ENCODE data around the gene SPAST. TPM values are rescaled to one million over a fixed set of nuclear protein-coding genes. Genes with fewer than 3 reads are reported as not detected.
"Not testable (repeated sequence)": the region's sequence is repeated elsewhere in the genome, so short reads cannot be mapped to it uniquely, and the experiment has no call there.

Gene SPAST
- total RNA-seq, 2 donors from 2014 or later = 6.7 to 9.0 TPM

DNA sequence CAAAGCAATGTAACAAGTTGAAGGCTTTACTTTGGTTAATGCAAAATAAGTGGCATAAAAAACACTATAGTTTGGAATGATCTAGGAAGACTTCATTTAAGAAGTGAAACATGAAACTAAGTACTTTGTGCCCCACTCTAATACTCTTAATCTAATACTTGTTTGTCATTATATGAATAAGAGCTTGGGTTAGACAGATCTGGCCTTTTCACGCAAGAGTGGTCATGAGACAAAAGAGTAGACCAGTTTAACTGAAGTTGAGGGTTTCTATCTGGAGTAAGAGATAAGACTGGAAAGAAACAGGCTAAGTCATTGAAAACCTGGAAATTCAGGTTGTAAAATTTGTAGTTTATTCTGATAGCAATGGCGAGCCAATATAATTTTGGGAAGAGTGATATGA is 105.2 kb downstream of the SPAST start:
- Histone ChIP-seq H3K27me3 (no peaks in the 10 kb centered on the region), H3K36me3 (peaks cover 8% of the 10 kb centered on the region), H3K4me3 (no peak overlapping the region), H3K27ac (no peak overlapping the region), H3K4me1 (peaks cover 0 to 13% of the 10 kb centered on the region in 2 donors), H3K9me3 (no peaks in the 10 kb centered on the region)
- DNase-seq (ENCODE audit: low spot score) = no peak
- TF ChIP-seq, protein P1, sequence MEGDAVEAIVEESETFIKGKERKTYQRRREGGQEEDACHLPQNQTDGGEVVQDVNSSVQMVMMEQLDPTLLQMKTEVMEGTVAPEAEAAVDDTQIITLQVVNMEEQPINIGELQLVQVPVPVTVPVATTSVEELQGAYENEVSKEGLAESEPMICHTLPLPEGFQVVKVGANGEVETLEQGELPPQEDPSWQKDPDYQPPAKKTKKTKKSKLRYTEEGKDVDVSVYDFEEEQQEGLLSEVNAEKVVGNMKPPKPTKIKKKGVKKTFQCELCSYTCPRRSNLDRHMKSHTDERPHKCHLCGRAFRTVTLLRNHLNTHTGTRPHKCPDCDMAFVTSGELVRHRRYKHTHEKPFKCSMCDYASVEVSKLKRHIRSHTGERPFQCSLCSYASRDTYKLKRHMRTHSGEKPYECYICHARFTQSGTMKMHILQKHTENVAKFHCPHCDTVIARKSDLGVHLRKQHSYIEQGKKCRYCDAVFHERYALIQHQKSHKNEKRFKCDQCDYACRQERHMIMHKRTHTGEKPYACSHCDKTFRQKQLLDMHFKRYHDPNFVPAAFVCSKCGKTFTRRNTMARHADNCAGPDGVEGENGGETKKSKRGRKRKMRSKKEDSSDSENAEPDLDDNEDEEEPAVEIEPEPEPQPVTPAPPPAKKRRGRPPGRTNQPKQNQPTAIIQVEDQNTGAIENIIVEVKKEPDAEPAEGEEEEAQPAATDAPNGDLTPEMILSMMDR (IDR thresholded peaks at IDR 0.05) = no peak

DNA sequence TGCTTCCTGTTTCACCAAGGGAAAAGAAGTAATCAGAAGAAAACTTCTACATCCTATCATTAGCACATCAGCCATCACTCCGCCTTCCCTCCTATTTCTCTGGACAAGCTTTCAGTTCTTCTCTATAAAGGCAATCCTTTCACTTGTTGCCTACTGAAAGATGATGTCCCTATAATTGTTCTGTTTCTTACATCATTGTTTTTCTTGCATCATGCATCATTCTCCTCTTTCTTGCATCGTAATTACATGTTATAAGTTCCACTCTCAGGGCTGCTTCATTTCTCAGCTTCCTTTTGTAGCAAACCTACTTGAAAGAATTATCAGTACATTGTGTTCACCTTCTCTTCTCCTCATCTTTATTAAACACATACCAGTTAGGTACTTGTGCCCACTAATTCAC is 109.5 kb downstream of the SPAST start:
- H3K36me3 ChIP-seq = peaks cover 25% of the 10 kb centered on the region
- no peak overlapping the region for H3K27ac ChIP-seq
- H3K4me3 ChIP-seq = no peak overlapping the region
- no peak for DNase-seq (ENCODE audit: low spot score)
- no peaks in the 10 kb centered on the region for H3K9me3 ChIP-seq
- TF ChIP-seq, protein P1 (IDR thresholded peaks at IDR 0.05) = no peak
- H3K4me1 ChIP-seq = no peaks in the 10 kb centered on the region
- H3K27me3 ChIP-seq = no peaks in the 10 kb centered on the region

DNA sequence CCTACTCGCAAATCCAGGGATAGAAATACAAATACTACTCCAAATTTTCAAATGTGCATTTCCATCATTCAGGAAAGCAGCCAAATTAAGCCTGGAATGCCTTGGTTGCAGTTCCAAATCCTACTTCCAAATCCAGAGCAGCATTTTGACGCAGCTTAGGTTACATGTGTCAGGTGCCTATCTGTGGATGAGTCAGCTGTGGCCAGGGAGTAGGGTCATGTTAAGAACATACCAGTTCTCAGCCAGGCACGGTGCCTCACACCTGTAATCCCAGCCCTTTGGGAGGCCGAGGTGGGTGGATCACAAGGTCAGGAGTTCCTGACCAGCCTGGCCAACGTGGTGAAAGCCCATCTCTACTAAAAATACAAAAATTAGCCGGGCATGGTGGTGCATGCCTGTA is 119.3 kb downstream of the SPAST start:
- H3K27me3 ChIP-seq = no peaks in the 10 kb centered on the region
- no peak overlapping the region for H3K4me3 ChIP-seq
- no peaks in the 10 kb centered on the region for H3K9me3 ChIP-seq
- DNase-seq (ENCODE audit: low spot score) = no peak
- peaks cover 11% of the 10 kb centered on the region for H3K36me3 ChIP-seq
- TF ChIP-seq, protein P1 (IDR thresholded peaks at IDR 0.05) = no peak
- H3K4me1 ChIP-seq = no peaks in the 10 kb centered on the region
- H3K27ac ChIP-seq = no peak overlapping the region

DNA sequence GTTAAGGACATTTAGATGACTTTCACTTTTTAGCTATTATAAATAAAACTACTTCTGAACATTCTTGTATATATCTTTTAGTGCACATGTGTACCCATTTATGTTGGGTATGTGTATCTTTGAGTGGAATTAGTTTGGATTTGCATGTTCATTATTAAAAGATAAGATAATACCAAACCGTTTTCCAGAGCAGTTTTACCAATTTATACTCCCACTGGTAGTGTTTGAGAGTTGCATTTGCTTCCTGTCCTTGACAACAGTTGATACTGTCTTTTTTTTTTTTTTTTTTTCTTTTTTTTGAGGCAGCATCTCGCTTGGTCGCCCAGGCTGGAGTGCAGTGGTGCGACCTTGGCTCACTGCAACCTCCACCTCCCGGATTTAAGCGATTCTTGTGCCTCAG is 125.7 kb downstream of the SPAST start:
- H3K27me3 ChIP-seq = no peaks in the 10 kb centered on the region
- no peak overlapping the region for H3K27ac ChIP-seq
- H3K4me3 ChIP-seq = no peak overlapping the region
- no peaks in the 10 kb centered on the region for H3K9me3 ChIP-seq
- no peaks in the 10 kb centered on the region for H3K4me1 ChIP-seq
- TF ChIP-seq, protein P1 (IDR thresholded peaks at IDR 0.05) = no peak
- no peak for DNase-seq (ENCODE audit: low spot score)
- H3K36me3 ChIP-seq = peaks cover 5% of the 10 kb centered on the region

DNA sequence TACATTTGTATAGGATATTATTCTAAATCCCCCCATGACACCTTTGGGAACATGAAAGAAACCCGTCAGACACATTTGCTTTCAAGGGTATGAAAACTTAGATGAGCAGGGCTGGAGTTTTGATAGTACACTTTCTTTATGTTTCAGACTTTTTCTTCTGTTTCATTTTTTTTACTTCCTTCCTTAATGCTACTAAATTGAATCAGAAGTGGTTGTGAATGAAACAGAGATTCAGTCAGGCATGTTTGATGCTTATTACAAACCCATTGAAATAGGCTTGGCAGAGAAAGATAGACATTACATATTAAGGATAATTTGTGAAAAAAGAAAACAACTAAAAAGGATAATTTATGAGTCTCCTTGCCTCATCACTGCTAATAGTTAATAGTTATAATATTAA is 129.1 kb downstream of the SPAST start:
- H3K36me3 ChIP-seq = peaks cover 13% of the 10 kb centered on the region

DNA sequence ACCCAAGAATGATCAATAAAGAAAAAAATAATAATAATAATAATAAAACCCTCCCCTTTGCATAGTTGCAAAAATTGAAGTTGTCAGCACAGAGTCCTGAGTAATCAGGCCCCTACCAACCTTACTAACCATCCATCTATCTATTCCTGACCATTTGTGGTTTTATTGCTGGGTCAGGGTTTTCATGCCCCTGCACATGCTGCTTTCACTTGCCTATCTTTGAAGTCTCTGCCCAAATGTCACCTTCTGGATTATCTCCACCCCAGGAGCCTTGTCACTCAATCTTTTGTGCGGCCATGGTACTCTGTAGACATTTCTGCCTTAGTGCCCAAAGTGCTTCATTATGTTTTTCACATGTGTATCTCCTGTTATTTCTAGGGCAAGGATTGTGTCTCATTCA is 137.5 kb downstream of the SPAST start:
- Histone ChIP-seq H3K36me3 (peaks cover 29% of the 10 kb centered on the region), H3K4me3 (no peak overlapping the region), H3K27ac (no peak overlapping the region), H3K9me3 (no peaks in the 10 kb centered on the region), H3K27me3 (no peaks in the 10 kb centered on the region), H3K4me1 (no peaks in the 10 kb centered on the region)
- TF ChIP-seq, protein P1 (IDR thresholded peaks at IDR 0.05) = no peak
- no peak for DNase-seq (ENCODE audit: low spot score)

More for the DNA sequence above, 129.1 kb downstream of the SPAST start:
- Histone ChIP-seq H3K4me1 (no peaks in the 10 kb centered on the region), H3K4me3 (no peak overlapping the region), H3K9me3 (no peaks in the 10 kb centered on the region), H3K27ac (no peak overlapping the region), H3K27me3 (no peaks in the 10 kb centered on the region)
- no peak for DNase-seq (ENCODE audit: low spot score)
- TF ChIP-seq, protein P1 (IDR thresholded peaks at IDR 0.05) = no peak

DNA sequence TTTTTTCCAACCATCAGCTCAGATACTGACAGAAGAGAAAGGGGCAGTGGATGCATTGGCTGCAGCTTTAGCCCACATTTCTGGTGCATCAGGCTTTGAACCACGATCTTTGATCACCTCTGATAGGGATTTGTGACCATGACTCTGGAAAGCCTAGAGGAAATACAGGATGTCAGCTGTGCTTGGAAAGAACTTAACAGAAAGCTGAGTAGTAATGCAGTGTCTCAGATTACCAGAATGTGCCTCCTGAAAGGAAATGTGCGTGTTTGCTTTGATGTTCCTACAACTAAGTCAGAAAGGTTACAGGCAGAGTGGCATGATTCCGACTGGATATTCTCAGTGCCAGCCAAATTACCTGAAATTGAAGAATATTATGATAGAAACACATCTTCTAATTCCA is 140.1 kb downstream of the SPAST start:
- H3K4me3 ChIP-seq; DNase-seq (ENCODE audit: low spot score); H3K27ac ChIP-seq; H3K4me1 ChIP-seq; H3K27me3 ChIP-seq; H3K9me3 ChIP-seq: not testable (repeated sequence)
- peaks cover 13% of the 10 kb centered on the region for H3K36me3 ChIP-seq
